ENCODE data around the gene DMTF1. TPM values are rescaled to one million over a fixed set of nuclear protein-coding genes. Genes with fewer than 3 reads are reported as not detected.

DMTF1 gene
- total and polyA plus RNA-seq, 10 of the 15 experiments (the other 5 are each of a cell fraction or from before 2014, with no cell fraction given): 24.3 to 191 (median 72.0) TPM

GRCh38 chr7:87218796-87219544, 66.7 kb downstream of the DMTF1 start (continued):
- TF ChIP-seq RELB (IDR thresholded peaks at IDR 0.05; ENCODE audit: low read depth) (peak; percentile 31; the same call in 1 of the 2 replicates), YY1 (IDR thresholded peaks at IDR 0.05; ENCODE audit: low read depth, low read length) (peak; percentile 71), EGR1 (IDR thresholded peaks at IDR 0.05; ENCODE audit: borderline replicate concordance in 1 of 2, low read depth in 2 of 2, low read length in 2 of 2) (peak in 1 of 2 experiments; percentile 12; a peak in 1 of 3 replicates), GABPA (IDR thresholded peaks at IDR 0.05; ENCODE audit: low read depth) (no peak), IRF3 (IDR thresholded peaks at IDR 0.05) (no peak), MEF2B (IDR thresholded peaks at IDR 0.05; ENCODE audit: partially characterized antibody, poor library complexity, severe bottlenecking) (no peak), TCF3 (IDR thresholded peaks at IDR 0.05; ENCODE audit: borderline replicate concordance, insufficient read depth, low read depth, low read length) (no peak), TBL1XR1 (IDR thresholded peaks at IDR 0.05; ENCODE audit: low read depth, low read length) (no peak), STAT3 (IDR thresholded peaks at IDR 0.05; ENCODE audit: low read depth, low read length) (no peak), FOXK2 (IDR thresholded peaks at IDR 0.05) (no peak), ZBTB4 (CRISPR knock-in tag; IDR thresholded peaks at IDR 0.05) (no peak), ZNF274 (IDR thresholded peaks at IDR 0.05; ENCODE audit: insufficient read depth, insufficient read length) (no peak), SPI1 (IDR thresholded peaks at IDR 0.05; ENCODE audit: borderline replicate concordance, insufficient read depth, low read depth, low read length) (peak; percentile 26; the same call in 1 of the 2 replicates), SIX5 (IDR thresholded peaks at IDR 0.05; ENCODE audit: low read depth, low read length, severe bottlenecking) (no peak), DPF2 (IDR thresholded peaks at IDR 0.05) (no peak), ZNF24 (IDR thresholded peaks at IDR 0.05) (no peak), RUNX3 (IDR thresholded peaks at IDR 0.05; ENCODE audit: low read length) (no peak), SMARCA5 (IDR thresholded peaks at IDR 0.05) (no peak), TCF12 (IDR thresholded peaks at IDR 0.05; ENCODE audit: low read depth, low read length) (peak; percentile 58; the same call in 1 of the 2 replicates)
- TF ChIP-seq, protein P1, sequence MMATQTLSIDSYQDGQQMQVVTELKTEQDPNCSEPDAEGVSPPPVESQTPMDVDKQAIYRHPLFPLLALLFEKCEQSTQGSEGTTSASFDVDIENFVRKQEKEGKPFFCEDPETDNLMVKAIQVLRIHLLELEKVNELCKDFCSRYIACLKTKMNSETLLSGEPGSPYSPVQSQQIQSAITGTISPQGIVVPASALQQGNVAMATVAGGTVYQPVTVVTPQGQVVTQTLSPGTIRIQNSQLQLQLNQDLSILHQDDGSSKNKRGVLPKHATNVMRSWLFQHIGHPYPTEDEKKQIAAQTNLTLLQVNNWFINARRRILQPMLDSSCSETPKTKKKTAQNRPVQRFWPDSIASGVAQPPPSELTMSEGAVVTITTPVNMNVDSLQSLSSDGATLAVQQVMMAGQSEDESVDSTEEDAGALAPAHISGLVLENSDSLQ (IDR thresholded peaks at IDR 0.05): no peak; the same call in 1 of the 2 replicates
- TF ChIP-seq, protein P2, sequence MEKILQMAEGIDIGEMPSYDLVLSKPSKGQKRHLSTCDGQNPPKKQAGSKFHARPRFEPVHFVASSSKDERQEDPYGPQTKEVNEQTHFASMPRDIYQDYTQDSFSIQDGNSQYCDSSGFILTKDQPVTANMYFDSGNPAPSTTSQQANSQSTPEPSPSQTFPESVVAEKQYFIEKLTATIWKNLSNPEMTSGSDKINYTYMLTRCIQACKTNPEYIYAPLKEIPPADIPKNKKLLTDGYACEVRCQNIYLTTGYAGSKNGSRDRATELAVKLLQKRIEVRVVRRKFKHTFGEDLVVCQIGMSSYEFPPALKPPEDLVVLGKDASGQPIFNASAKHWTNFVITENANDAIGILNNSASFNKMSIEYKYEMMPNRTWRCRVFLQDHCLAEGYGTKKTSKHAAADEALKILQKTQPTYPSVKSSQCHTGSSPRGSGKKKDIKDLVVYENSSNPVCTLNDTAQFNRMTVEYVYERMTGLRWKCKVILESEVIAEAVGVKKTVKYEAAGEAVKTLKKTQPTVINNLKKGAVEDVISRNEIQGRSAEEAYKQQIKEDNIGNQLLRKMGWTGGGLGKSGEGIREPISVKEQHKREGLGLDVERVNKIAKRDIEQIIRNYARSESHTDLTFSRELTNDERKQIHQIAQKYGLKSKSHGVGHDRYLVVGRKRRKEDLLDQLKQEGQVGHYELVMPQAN (conservative IDR thresholded peaks at IDR 0.05): no peak

Data from GM12878 (cell line).